MG63 (cell line): ENCODE data around the gene KIF2B. TPM values are rescaled to one million over a fixed set of nuclear protein-coding genes. Genes with fewer than 3 reads are reported as not detected.
"Not testable (repeated sequence)": the region's sequence is repeated elsewhere in the genome, so short reads cannot be mapped to it uniquely, and the experiment has no call there.

Experiments
- DNase-seq: peaks from one replicate; pipeline ENCODE4 v3.0.0-alpha.2; 2020
- H3K27me3 ChIP-seq: fragments of 250-450 bp; sonication (Bioruptor Pico); 2 replicates; pipeline ENCODE4 v1.5.1; 2020; ENCODE audit warnings: mild to moderate bottlenecking, moderate library complexity
- H3K36me3 ChIP-seq: fragments of 250-450 bp; sonication (Bioruptor Pico); 2 replicates; pipeline ENCODE4 v1.5.1; 2020; ENCODE audit warnings: mild to moderate bottlenecking, moderate library complexity
- H3K4me3 ChIP-seq: fragments of 250-450 bp; sonication (Bioruptor Pico); 2 replicates; pipeline ENCODE4 v1.5.1; 2020; ENCODE audit warnings: mild to moderate bottlenecking, moderate library complexity
- H3K9me3 ChIP-seq: fragments of 250-450 bp; sonication (Bioruptor Pico); 2 replicates; pipeline ENCODE4 v1.5.1; 2020; ENCODE audit warnings: mild to moderate bottlenecking, moderate library complexity
- total RNA-seq: library from RNA; depleted of rRNA; stranded (reverse); fragments of >200 nt; shearing (Covaris generic); gene quantifications from 2 replicates; pipeline ENCODE4 v1.2.3, GENCODE V29; 2014; ENCODE audit warnings: low replicate concordance; rRNA removed

KIF2B gene, protein sequence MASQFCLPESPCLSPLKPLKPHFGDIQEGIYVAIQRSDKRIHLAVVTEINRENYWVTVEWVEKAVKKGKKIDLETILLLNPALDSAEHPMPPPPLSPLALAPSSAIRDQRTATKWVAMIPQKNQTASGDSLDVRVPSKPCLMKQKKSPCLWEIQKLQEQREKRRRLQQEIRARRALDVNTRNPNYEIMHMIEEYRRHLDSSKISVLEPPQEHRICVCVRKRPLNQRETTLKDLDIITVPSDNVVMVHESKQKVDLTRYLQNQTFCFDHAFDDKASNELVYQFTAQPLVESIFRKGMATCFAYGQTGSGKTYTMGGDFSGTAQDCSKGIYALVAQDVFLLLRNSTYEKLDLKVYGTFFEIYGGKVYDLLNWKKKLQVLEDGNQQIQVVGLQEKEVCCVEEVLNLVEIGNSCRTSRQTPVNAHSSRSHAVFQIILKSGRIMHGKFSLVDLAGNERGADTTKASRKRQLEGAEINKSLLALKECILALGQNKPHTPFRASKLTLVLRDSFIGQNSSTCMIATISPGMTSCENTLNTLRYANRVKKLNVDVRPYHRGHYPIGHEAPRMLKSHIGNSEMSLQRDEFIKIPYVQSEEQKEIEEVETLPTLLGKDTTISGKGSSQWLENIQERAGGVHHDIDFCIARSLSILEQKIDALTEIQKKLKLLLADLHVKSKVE
- total RNA-seq: not detected in 2 replicates

DNA sequence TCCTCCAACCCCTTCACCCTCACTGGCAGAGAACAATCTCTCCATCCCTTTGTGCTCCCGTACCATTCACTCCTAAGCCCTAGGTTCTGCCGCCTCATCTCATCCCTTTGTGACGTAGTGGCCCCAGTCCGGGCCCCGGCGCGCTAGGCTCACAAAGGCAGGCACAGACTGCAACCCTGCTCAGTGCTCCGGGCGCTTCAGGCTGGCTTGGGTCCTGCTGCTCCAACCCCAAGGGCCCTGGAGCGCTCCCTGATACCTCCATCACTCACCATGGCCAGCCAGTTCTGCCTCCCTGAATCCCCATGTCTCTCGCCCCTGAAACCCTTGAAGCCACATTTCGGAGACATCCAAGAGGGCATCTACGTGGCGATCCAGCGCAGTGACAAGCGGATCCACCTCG is at the start of gene KIF2B:
Gene KIF2B (plus strand): TSS at position 164 of the 400 bp plus-strand sequence. CDS start 107 bp downstream, at position 271.
- no peak for DNase-seq
- Histone ChIP-seq H3K9me3 (no peaks in the 10 kb centered on the region), H3K4me3 (no peak within 1 kb of the TSS), H3K36me3 (no peaks in the 10 kb centered on the region), H3K27me3 (no peaks in the 10 kb centered on the region)

DNA sequence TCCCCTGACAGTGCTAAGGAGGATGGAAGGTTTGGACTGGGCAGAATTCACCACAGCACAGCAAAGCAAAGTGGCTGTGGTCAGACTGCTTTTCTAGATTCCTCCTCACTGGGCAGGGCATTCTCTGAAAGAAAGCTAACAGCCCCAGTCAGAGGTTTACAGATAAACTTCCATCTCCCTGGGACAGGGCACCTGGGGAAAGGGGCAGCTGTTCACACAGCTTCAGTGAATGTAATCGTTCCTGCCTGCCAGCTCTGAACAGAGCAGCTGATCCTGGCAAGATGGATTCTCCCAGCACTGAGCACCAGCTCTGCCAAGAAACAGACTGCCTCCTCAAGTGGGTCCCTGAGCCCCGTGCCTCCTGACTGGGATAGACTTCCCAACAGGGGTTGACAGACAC is 42.4 kb upstream of the KIF2B start:
- Histone ChIP-seq H3K9me3 (no peaks in the 10 kb centered on the region), H3K36me3 (no peaks in the 10 kb centered on the region), H3K27me3 (no peaks in the 10 kb centered on the region), H3K4me3 (no peak overlapping the region)
- no peak for DNase-seq

DNA sequence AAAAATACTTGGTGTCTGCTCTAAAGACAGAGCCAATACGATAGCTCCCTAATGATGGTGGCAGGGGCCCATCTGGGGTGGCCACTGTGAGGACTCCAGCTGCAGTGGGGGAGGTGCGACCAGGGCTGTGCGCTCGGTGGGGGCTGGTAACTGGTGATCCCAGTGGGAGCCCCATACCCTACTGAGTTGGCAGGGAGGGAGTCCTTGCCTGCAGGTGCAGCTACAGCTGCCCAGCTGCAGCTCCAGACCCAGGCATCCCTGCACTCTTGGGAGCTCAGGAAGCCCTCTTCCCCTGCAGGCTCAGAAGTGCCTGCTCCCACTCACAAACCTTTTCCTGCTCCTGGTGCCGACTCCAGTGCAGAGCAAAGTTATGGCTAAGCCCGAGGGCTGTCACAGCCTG is 31.2 kb upstream of the KIF2B start:
- H3K27me3 ChIP-seq: peaks cover 2% of the 10 kb centered on the region
- H3K36me3 ChIP-seq: no peaks in the 10 kb centered on the region
- no peaks in the 10 kb centered on the region for H3K9me3 ChIP-seq
- DNase-seq: no peak
- H3K4me3 ChIP-seq: no peak overlapping the region

DNA sequence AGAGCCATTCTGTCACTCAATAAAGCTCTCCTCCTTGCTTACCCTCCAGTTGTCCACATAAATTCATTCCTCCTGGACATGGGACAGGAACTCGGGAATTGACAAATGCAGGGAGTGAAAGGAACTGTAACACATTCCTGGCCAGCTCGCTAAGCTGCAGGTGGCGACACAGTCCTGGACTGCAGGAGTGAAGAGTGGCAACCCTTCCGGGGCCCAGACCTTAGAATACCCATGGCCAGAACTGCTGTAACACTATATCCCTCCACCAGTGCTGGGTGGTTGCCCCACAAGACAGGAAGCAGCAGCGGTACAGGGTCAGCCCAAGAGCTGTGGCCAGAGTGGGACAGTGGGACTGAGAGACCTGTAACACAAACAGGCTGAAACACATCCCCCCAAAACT is 30.3 kb upstream of the KIF2B start:
- Histone ChIP-seq H3K27me3 (peaks cover 2% of the 10 kb centered on the region), H3K4me3 (no peak overlapping the region), H3K9me3 (no peaks in the 10 kb centered on the region), H3K36me3 (no peaks in the 10 kb centered on the region)
- DNase-seq: no peak

DNA sequence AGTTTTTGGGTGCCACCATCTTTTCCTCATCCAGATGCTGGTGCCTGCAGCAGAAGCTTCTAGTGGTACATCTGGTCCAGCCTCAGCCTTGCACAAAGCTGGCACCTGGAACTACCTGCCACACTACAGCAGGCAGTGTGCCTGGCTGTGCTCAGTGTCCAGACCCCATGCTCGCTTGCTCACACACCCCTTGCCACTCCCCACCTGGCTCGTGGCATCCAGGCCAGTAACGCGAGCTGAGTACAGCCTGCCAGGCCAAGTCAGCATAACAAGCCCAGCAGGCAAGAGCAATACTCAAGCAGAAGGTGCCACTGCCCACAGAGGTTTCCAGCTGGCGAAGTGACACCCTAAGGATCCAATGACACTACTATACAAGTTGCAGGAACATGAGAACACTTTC is 29.7 kb upstream of the KIF2B start:
- no peaks in the 10 kb centered on the region for H3K9me3 ChIP-seq

DNA sequence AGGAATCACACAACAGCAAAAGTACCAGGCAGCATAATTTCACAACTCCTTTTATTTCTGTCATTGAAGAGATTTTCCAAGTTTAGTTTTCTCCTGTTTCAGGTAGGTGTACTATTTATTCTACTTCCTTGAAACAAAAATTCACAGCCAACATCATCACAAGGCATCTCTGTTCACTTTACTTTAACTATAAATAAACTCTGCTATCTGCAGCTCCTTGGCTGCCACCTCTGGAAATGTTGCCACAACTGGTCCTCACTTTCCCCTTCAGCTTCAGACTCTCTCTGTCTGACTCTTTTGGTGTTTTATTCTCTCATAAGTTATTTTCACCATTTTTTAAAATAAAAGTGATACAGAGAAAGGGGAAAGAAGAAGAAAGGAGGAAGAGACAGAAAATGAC is 27.9 kb upstream of the KIF2B start:
- Histone ChIP-seq H3K9me3 (no peaks in the 10 kb centered on the region), H3K27me3 (no peaks in the 10 kb centered on the region; the same call in 1 of the 2 replicates), H3K4me3 (no peak overlapping the region), H3K36me3 (no peaks in the 10 kb centered on the region)
- no peak for DNase-seq

More for the DNA sequence above, 29.7 kb upstream of the KIF2B start:
- Histone ChIP-seq H3K4me3 (no peak overlapping the region), H3K27me3 (no peaks in the 10 kb centered on the region; the same call in 1 of the 2 replicates), H3K36me3 (no peaks in the 10 kb centered on the region)
- DNase-seq: no peak

DNA sequence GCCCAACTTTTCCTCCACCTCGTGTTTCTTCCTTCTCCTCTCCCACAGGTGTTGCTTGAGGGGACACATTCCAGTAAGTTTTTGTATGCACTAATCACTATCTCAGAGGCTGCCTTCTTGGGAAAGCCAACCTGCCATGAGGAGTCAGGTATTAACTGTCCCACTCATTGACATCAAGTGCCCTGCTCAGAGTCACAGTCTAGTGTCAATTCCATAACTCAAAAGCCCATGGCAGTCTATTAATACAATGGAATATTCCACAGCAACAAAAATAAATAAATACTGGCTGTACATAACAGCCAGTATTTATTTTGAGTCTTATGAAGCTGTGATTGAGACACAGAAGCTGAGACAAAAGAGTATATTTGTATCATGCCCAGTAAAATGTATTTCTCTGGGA is 26.1 kb upstream of the KIF2B start:
- Histone ChIP-seq H3K27me3 (no peaks in the 10 kb centered on the region; the same call in 1 of the 2 replicates), H3K4me3 (no peak overlapping the region), H3K9me3 (no peaks in the 10 kb centered on the region), H3K36me3 (no peaks in the 10 kb centered on the region)
- no peak for DNase-seq

DNA sequence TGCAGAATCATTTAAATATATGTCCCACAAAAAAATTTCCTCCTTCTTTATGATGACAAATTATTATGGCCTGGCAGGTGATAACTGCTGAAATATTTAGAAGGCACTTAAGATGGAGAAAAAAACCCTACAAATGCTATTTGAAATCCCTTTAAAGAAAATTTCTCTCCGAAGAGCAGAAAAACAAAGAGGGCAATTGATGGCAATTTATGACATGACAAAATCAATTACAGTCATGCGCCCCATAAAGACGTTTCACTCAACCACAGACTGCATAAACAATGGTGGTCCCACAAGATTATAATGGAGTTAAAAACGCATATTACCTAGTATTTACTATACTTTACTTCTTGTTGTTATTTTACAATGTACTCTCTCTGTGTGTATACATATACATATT is 25.2 kb upstream of the KIF2B start:
- Histone ChIP-seq H3K27me3 (no peaks in the 10 kb centered on the region; the same call in 1 of the 2 replicates), H3K9me3 (no peaks in the 10 kb centered on the region), H3K36me3 (no peaks in the 10 kb centered on the region), H3K4me3 (no peak overlapping the region)
- DNase-seq: no peak

DNA sequence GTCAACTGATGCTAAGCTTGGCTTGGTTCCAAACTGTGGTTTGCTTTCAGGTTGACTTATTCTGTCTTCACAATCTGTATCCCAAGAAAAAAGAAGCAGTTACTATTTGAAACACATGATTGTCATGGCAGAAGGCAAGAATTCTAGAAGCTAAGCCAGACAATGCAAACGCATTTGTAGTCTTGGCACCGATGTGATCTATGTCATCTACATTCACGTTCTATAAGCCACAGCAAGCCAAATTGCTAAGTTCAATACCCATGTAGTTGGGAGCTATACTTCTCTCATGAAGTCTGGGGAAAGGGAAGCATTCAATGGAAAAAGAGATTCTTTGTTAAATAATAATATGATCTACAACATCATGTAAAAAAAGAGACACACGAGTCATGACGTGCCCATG is 18.3 kb upstream of the KIF2B start:
- Histone ChIP-seq H3K36me3 (no peaks in the 10 kb centered on the region), H3K9me3 (no peaks in the 10 kb centered on the region), H3K27me3 (no peaks in the 10 kb centered on the region), H3K4me3 (no peak overlapping the region)
- no peak for DNase-seq

DNA sequence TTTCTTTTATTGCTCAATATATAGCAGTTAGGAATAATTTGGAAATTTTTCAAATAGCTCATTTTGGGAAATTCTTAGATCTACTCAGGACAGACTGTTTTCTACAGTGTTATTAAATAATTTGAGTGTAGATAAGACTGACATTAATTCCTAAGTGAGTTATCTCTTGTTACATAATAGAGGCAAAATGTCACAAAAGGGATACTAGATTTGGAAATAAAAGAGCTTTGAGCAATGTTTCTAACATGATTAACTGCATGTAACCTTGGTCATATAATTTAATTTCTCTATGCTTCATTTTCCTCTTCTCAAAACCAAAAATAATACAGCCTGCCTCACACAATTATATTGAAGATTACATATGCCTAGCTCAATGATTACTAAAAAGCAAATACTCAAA is 16.3 kb upstream of the KIF2B start:
- no peak for DNase-seq
- Histone ChIP-seq H3K9me3 (no peaks in the 10 kb centered on the region), H3K27me3 (no peaks in the 10 kb centered on the region), H3K36me3 (no peaks in the 10 kb centered on the region), H3K4me3 (no peak overlapping the region)

DNA sequence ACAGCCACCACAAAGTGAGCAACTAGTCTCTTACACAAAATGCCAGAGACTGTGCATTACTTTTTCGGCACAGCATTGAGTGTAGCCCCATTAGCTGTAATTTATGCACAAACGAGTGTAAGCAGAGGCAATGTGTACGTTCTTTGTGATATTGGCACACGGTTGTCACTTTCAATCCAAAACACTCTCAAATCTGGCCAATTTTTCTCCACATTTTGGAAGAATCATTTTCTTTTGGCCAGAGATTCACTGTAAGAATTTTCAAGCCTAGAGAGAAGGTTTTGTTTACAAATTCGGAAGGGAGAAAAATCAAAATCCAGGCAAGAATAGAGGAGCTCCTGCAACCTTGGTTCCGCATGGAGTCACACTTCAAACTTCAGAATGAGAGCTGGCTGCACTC is 15.4 kb upstream of the KIF2B start:
- Histone ChIP-seq H3K36me3 (no peaks in the 10 kb centered on the region), H3K4me3 (no peak overlapping the region), H3K27me3 (no peaks in the 10 kb centered on the region), H3K9me3 (no peaks in the 10 kb centered on the region)
- DNase-seq: no peak

DNA sequence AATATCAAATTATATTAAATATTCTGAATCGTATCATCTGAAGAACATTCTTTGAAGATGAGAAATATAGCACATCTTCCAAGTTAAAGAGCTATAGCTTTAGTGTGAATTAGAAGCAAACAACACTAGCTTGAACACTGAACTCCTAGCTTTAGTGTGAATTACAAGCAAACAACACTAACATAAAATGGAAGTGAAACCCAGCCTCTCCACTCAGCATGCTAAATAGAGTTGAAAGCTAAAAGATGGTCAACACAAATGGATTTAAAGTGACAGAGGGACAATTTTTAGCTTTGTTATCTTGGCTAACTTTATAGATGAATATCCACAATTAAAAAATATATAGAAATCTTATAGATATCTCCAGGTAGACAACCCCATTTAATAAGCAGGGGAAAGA is 4.5 kb upstream of the KIF2B start:
- Histone ChIP-seq H3K36me3 (no peaks in the 10 kb centered on the region), H3K9me3 (no peaks in the 10 kb centered on the region), H3K4me3 (no peak overlapping the region), H3K27me3 (no peaks in the 10 kb centered on the region)
- DNase-seq: no peak

DNA sequence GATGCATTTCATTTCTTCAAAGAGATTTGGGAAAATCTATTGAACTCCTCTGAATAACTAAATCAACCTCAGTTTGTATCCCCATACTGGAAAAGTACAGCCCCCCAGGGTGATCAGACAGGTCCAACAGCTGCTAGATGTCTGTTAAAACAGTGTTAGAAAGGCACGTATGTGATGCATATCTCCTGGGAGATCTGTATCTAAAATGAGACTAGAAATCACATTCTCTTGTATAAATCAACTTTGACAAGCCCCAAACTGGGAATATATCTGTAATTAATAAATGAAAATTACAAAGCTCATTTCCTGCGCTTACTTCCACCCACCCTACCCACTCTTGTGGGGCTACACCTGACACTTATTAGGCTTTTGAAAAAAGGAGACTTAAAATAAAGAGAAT is 3.8 kb upstream of the KIF2B start:
- DNase-seq: no peak
- Histone ChIP-seq H3K9me3 (no peaks in the 10 kb centered on the region), H3K36me3 (no peaks in the 10 kb centered on the region), H3K27me3 (no peaks in the 10 kb centered on the region), H3K4me3 (no peak overlapping the region)

DNA sequence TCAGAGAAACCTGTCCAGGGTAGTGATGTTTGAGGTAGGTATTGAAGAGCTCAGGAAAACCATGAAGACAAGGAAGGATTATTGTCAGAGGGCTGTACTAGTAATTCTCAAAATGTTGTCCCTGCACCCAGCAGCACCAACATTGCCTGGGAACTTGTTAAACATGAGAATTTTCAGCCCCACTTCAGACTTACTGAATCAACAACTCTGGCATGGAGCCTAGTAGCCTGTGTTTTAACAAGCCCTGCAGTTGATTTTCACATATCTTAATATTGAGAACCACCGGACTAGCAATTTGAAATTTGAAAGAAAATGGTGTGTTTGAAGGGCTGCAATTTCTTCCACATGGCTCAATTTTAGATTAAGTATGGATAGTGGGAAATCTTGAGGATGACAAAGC is 2.8 kb upstream of the KIF2B start:
- H3K27me3 ChIP-seq: no peaks in the 10 kb centered on the region

DNA sequence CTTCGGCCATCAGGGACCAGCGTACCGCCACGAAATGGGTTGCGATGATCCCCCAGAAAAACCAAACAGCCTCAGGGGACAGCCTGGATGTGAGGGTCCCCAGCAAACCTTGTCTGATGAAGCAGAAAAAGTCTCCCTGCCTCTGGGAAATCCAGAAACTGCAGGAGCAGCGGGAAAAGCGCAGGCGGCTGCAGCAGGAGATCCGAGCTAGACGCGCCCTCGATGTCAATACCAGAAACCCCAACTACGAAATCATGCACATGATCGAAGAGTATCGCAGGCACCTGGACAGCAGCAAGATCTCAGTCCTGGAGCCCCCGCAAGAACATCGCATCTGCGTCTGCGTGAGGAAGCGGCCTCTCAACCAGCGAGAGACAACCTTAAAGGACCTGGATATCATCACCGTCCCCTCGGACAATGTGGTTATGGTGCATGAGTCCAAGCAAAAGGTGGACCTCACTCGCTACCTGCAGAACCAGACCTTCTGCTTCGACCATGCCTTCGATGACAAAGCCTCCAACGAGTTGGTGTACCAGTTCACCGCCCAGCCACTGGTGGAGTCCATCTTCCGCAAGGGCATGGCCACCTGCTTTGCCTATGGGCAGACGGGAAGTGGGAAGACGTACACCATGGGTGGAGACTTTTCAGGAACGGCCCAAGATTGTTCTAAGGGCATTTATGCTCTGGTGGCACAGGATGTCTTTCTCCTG is 769 bp downstream of the KIF2B start:
- H3K36me3 ChIP-seq: no peaks in the 10 kb centered on the region
- no peak for DNase-seq
- no peaks in the 10 kb centered on the region for H3K27me3 ChIP-seq
- no peaks in the 10 kb centered on the region for H3K9me3 ChIP-seq
- H3K4me3 ChIP-seq: no peak overlapping the region

More for the DNA sequence above, 2.8 kb upstream of the KIF2B start:
- H3K4me3 ChIP-seq: no peak overlapping the region
- no peaks in the 10 kb centered on the region for H3K36me3 ChIP-seq
- H3K9me3 ChIP-seq: no peaks in the 10 kb centered on the region
- no peak for DNase-seq

DNA sequence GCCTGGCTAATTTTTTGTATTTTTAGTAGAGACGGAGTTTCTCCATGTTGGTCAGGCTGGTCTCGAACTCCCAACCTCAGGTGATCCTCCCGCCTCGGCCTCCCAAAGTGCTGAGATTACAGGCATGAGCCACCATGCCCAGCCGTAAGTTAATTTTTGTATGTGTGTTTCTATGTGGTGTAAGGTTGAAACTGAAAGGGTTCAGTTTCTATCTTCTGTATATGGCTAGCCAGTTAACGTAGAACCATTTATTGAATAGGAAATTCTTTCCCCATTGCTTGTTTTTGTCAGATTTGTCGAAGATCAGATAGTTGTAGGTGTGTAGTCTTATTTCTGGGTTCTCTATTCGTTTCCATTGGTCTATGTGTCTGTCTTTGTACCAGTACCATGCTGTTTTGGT is 12.0 kb downstream of the KIF2B start:
- not testable (repeated sequence) for H3K27me3 ChIP-seq, H3K4me3 ChIP-seq

DNA sequence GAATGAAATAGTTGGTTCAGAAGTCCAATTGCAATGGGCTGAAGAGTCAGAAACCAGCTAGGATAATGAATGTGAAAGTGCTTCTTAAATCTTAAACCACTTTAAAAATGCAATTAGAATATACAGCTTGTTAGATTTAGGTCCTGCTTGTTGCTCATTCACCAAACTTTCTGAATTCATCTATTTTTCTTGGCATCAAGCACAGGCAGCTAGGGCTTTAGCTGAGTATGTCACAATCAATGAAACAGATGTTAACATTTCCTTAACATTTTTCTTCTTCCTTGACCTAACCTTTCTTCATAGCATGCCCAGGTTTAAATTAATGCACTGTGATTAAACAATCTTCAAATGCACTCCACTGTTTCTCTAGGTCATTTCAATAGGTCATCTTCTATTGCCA is 14.4 kb downstream of the KIF2B start:
- no peaks in the 10 kb centered on the region; the same call in 1 of the 2 replicates for H3K9me3 ChIP-seq
- no peak for DNase-seq
- no peak overlapping the region for H3K4me3 ChIP-seq
- no peaks in the 10 kb centered on the region for H3K27me3 ChIP-seq
- no peaks in the 10 kb centered on the region for H3K36me3 ChIP-seq

More for the DNA sequence above, 12.0 kb downstream of the KIF2B start:
- not testable (repeated sequence) for H3K36me3 ChIP-seq, DNase-seq, H3K9me3 ChIP-seq
